Chondrocyte (in vitro differentiated cells): ENCODE data around the gene ACP7. TPM values are rescaled to one million over a fixed set of nuclear protein-coding genes. Genes with fewer than 3 reads are reported as not detected.

Experiments used
- DNase-seq: peaks from one replicate; pipeline ENCODE4 v3.0.0; 2021; ENCODE audit warnings: mixed read lengths, low spot score
- H3K27ac Mint-ChIP-seq: one replicate; pipeline ENCODE4 v1.8.0; 2021; ENCODE audit warnings: mild to moderate bottlenecking, moderate library complexity, mixed read lengths; ENCODE audit not compliant: unreplicated experiment
- H3K27me3 Mint-ChIP-seq: 2 replicates; pipeline ENCODE4 v1.8.0; 2021; ENCODE audit warnings: low read depth, mixed read lengths
- H3K36me3 Mint-ChIP-seq: 2 replicates; pipeline ENCODE4 v1.8.0; 2021; ENCODE audit warnings: low read depth, mixed read lengths
- H3K4me1 Mint-ChIP-seq: 2 replicates; pipeline ENCODE4 v1.8.0; 2021; ENCODE audit warnings: low read depth, mild to moderate bottlenecking, mixed read lengths
- H3K4me3 Mint-ChIP-seq: one replicate; pipeline ENCODE4 v1.8.0; 2021; ENCODE audit warnings: mild to moderate bottlenecking, moderate library complexity, mixed read lengths; ENCODE audit not compliant: unreplicated experiment
- H3K9me3 Mint-ChIP-seq: 2 replicates; pipeline ENCODE4 v1.8.0; 2021; ENCODE audit warnings: low read depth, mixed read lengths
- CTCF ChIP-seq: fragments of 200-600 bp; sonication (generic); IDR thresholded peaks from 2 replicates; pipeline ENCODE4 v1.5.0; 2021; ENCODE audit warnings: antibody characterized with exemption, mild to moderate bottlenecking, moderate library complexity
- total RNA-seq: library from RNA; stranded (reverse); gene quantifications from 3 replicates; pipeline ENCODE4 v1.2.1, GENCODE V29; 2021

The ACP7 gene
- total RNA-seq, 1 donor from 2014 or later = not detected

GRCh38 chr19:39077323-39077722, 6.8 kb upstream of the ACP7 start:
- no peak overlapping the region for H3K4me3 Mint-ChIP-seq
- H3K27me3 Mint-ChIP-seq = peaks cover 13% of the 10 kb centered on the region
- DNase-seq = no peak
- H3K27ac Mint-ChIP-seq = no peak overlapping the region
- no peaks in the 10 kb centered on the region for H3K36me3 Mint-ChIP-seq
- peaks cover 12% of the 10 kb centered on the region for H3K4me1 Mint-ChIP-seq
- H3K9me3 Mint-ChIP-seq = no peaks in the 10 kb centered on the region
- TF ChIP-seq CTCF = no peak

- peaks cover 10% of the 10 kb centered on the region for H3K4me1 Mint-ChIP-seq
- no peak overlapping the region for H3K4me3 Mint-ChIP-seq
- no peak for DNase-seq
- H3K36me3 Mint-ChIP-seq = no peaks in the 10 kb centered on the region
- no peaks in the 10 kb centered on the region for H3K9me3 Mint-ChIP-seq
- TF ChIP-seq CTCF = no peak
- peak overlapping the region; percentile 71 for H3K27ac Mint-ChIP-seq
- peaks cover 25% of the 10 kb centered on the region for H3K27me3 Mint-ChIP-seq
Observed at GRCh38 chr19:39078436-39079200, 5.5 kb upstream of the ACP7 start.

- Mint-ChIP-seq H3K9me3 (no peaks in the 10 kb centered on the region), H3K4me3 (no peak overlapping the region), H3K4me1 (peaks cover 8% of the 10 kb centered on the region), H3K36me3 (no peaks in the 10 kb centered on the region), H3K27ac (no peak overlapping the region), H3K27me3 (peaks cover 35% of the 10 kb centered on the region)
- no peak for DNase-seq
- TF ChIP-seq CTCF = no peak
Observed at GRCh38 chr19:39080431-39080830, 3.7 kb upstream of the ACP7 start.

- Mint-ChIP-seq H3K4me3 (no peak overlapping the region), H3K27ac (no peak overlapping the region), H3K36me3 (no peaks in the 10 kb centered on the region), H3K4me1 (peaks cover 8% of the 10 kb centered on the region), H3K9me3 (no peaks in the 10 kb centered on the region), H3K27me3 (peaks cover 42% of the 10 kb centered on the region)
- DNase-seq = no peak
- no peak for TF ChIP-seq CTCF
Observed at GRCh38 chr19:39082167-39082566, 2.0 kb upstream of the ACP7 start.

GRCh38 chr19:39082745-39083598, 1.2 kb upstream of the ACP7 start:
- H3K36me3 Mint-ChIP-seq = no peaks in the 10 kb centered on the region
- H3K9me3 Mint-ChIP-seq = no peaks in the 10 kb centered on the region
- H3K27me3 Mint-ChIP-seq = peaks cover 49% of the 10 kb centered on the region
- peaks cover 8% of the 10 kb centered on the region for H3K4me1 Mint-ChIP-seq
- no peak overlapping the region for H3K4me3 Mint-ChIP-seq
- no peak for DNase-seq
- no peak for TF ChIP-seq CTCF
- H3K27ac Mint-ChIP-seq = no peak overlapping the region
